KOPT-K1 (cell line): ENCODE data around the gene ITPKB.
"Not testable (repeated sequence)": the region's sequence is repeated elsewhere in the genome, so short reads cannot be mapped to it uniquely, and the experiment has no call there.

Experiments
- H3K27ac ChIP-seq: fragments of 200-600 bp; sonication (generic); 2 replicates; pipeline ENCODE4 v1.5.1; 2016; ENCODE audit warnings: antibody characterized with exemption, mild to moderate bottlenecking, low read depth, low read length; ENCODE audit not compliant: poor library complexity, severe bottlenecking
- H3K36me3 ChIP-seq: fragments of 200-600 bp; sonication (generic); 2 replicates; pipeline ENCODE4 v1.5.1; 2017; ENCODE audit warnings: antibody characterized with exemption, mild to moderate bottlenecking, low read length, moderate library complexity; ENCODE audit not compliant: insufficient read depth
- H3K9me3 ChIP-seq: fragments of 200-600 bp; sonication (generic); 2 replicates; pipeline ENCODE4 v1.5.1; 2017; ENCODE audit warnings: antibody characterized with exemption, low read length, mild to moderate bottlenecking; ENCODE audit not compliant: insufficient read depth, poor library complexity, severe bottlenecking

ITPKB gene

GRCh38 chr1:226627050-226627755 is 111.9 kb downstream of the ITPKB start:
- H3K27ac ChIP-seq, result no peak overlapping the region
- no peaks in the 10 kb centered on the region for H3K36me3 ChIP-seq
- no peaks in the 10 kb centered on the region for H3K9me3 ChIP-seq

- Histone ChIP-seq H3K27ac (no peak overlapping the region), H3K9me3 (no peaks in the 10 kb centered on the region)
These were observed 112.5 kb downstream of the ITPKB start for GRCh38 chr1:226626577-226626956.

GRCh38 chr1:226625832-226626576 is 113.1 kb downstream of the ITPKB start:
- Histone ChIP-seq H3K27ac (no peak overlapping the region), H3K36me3 (no peaks in the 10 kb centered on the region), H3K9me3 (no peaks in the 10 kb centered on the region)

More at GRCh38 chr1:226626577-226626956, 112.5 kb downstream of the ITPKB start:
- no peaks in the 10 kb centered on the region for H3K36me3 ChIP-seq

GRCh38 chr1:226625326-226625725 is 113.8 kb downstream of the ITPKB start:
- Histone ChIP-seq H3K27ac (no peak overlapping the region), H3K36me3 (no peaks in the 10 kb centered on the region), H3K9me3 (no peaks in the 10 kb centered on the region)

- no peak overlapping the region for H3K27ac ChIP-seq
- no peaks in the 10 kb centered on the region for H3K36me3 ChIP-seq
- H3K9me3 ChIP-seq, result no peaks in the 10 kb centered on the region
These were observed 114.6 kb downstream of the ITPKB start for GRCh38 chr1:226624526-226624925.

- H3K9me3 ChIP-seq, result peaks cover 2% of the 10 kb centered on the region
- H3K36me3 ChIP-seq, result no peaks in the 10 kb centered on the region
- no peak overlapping the region for H3K27ac ChIP-seq
These were observed 117.1 kb downstream of the ITPKB start for GRCh38 chr1:226622012-226622411.

- no peaks in the 10 kb centered on the region for H3K36me3 ChIP-seq
- H3K27ac ChIP-seq, result no peak overlapping the region
- H3K9me3 ChIP-seq, result peaks cover 15% of the 10 kb centered on the region
These were observed 120.1 kb downstream of the ITPKB start for GRCh38 chr1:226619031-226619430.

- Histone ChIP-seq H3K27ac (no peak overlapping the region), H3K36me3 (no peaks in the 10 kb centered on the region), H3K9me3 (peaks cover 15% of the 10 kb centered on the region)
These were observed 120.7 kb downstream of the ITPKB start for GRCh38 chr1:226618380-226618779.

- H3K36me3 ChIP-seq, H3K27ac ChIP-seq: not testable (repeated sequence)
- H3K9me3 ChIP-seq, result peaks cover 15% of the 10 kb centered on the region
These were observed 121.4 kb downstream of the ITPKB start for GRCh38 chr1:226617719-226618118.

- Histone ChIP-seq H3K27ac (no peak overlapping the region), H3K9me3 (peaks cover 15% of the 10 kb centered on the region), H3K36me3 (no peaks in the 10 kb centered on the region)
These were observed 122.0 kb downstream of the ITPKB start for GRCh38 chr1:226617109-226617508.

- Histone ChIP-seq H3K27ac (no peak overlapping the region), H3K9me3 (peaks cover 15% of the 10 kb centered on the region), H3K36me3 (no peaks in the 10 kb centered on the region)
These were observed 122.4 kb downstream of the ITPKB start for GRCh38 chr1:226616636-226617035.

- Histone ChIP-seq H3K36me3 (no peaks in the 10 kb centered on the region), H3K27ac (no peak overlapping the region), H3K9me3 (peaks cover 15% of the 10 kb centered on the region)
These were observed 123.2 kb downstream of the ITPKB start for GRCh38 chr1:226615876-226616275.

- H3K36me3 ChIP-seq, H3K27ac ChIP-seq: not testable (repeated sequence)
- H3K9me3 ChIP-seq, result peaks cover 12% of the 10 kb centered on the region
These were observed 127.1 kb downstream of the ITPKB start for GRCh38 chr1:226611980-226612379.

GRCh38 chr1:226611301-226611700 is 127.8 kb downstream of the ITPKB start:
- Histone ChIP-seq H3K36me3 (no peaks in the 10 kb centered on the region), H3K27ac (no peak overlapping the region), H3K9me3 (peaks cover 5% of the 10 kb centered on the region)

GRCh38 chr1:226610671-226611070 is 128.4 kb downstream of the ITPKB start:
- Histone ChIP-seq H3K27ac (no peak overlapping the region), H3K9me3 (no peaks in the 10 kb centered on the region), H3K36me3 (no peaks in the 10 kb centered on the region)
